ENCODE data around the gene ZNF677. TPM values are rescaled to one million over a fixed set of nuclear protein-coding genes. Genes with fewer than 3 reads are reported as not detected.
"Not testable (repeated sequence)": the region's sequence is repeated elsewhere in the genome, so short reads cannot be mapped to it uniquely, and the experiment has no call there.

The ZNF677 gene
- total RNA-seq, 1 experiment from 2014 or later: 8.0 TPM

GRCh38 chr19:53246498-53246897 lies 8.2 kb downstream of the ZNF677 start:
- no peak overlapping the region for H3K9ac ChIP-seq (ENCODE audit: low read length)
- H3K79me2 ChIP-seq (ENCODE audit: low read length): no peaks in the 10 kb centered on the region
- no peaks in the 10 kb centered on the region for H3F3A ChIP-seq (ENCODE audit: low read length, unreplicated experiment)
- H3K4me1 ChIP-seq (ENCODE audit: insufficient read depth, low read length): no peaks in the 10 kb centered on the region
- H2AFZ ChIP-seq (ENCODE audit: low read length): no peak overlapping the region
- peaks cover 82% of the 10 kb centered on the region for H3K9me3 ChIP-seq (ENCODE audit: low read length)
- H3K4me2 ChIP-seq (ENCODE audit: low read length): no peak overlapping the region
- intact Hi-C loops (cut with micrococcal nuclease): no loop called here
- H3K36me3 ChIP-seq (ENCODE audit: low read depth, low read length): peaks cover 78% of the 10 kb centered on the region
- H3K27ac ChIP-seq (ENCODE audit: low read length): no peak overlapping the region
- ATAC-seq (no peak), DNase-seq (no peak)
- ChIA-PET POLR2A (ENCODE audit: unreplicated experiment) (no interaction called here), CTCF (no interaction called here)
- no peaks in the 10 kb centered on the region for H3K9me2 ChIP-seq (replicated peaks; ENCODE audit: low read length)
- H3K27me3 ChIP-seq (ENCODE audit: low read length): no peaks in the 10 kb centered on the region
- TF ChIP-seq CTCF (conservative IDR thresholded peaks at IDR 0.05; ENCODE audit: low read depth, low read length) (no peak), EZH2phosphoT487 (IDR thresholded peaks at IDR 0.05; ENCODE audit: borderline replicate concordance, low read length) (no peak), EZH2 (IDR thresholded peaks at IDR 0.05; ENCODE audit: low read length, unreplicated experiment) (no peak)
- no peaks in the 10 kb centered on the region for H4K20me1 ChIP-seq (ENCODE audit: low read length)
- no TSS peak for BruUV-seq (replicated peaks)
- H3K4me3 ChIP-seq (ENCODE audit: low read length): no peak overlapping the region

GRCh38 chr19:53237114-53237777 lies 17.4 kb downstream of the ZNF677 start:
- Histone ChIP-seq H3F3A (ENCODE audit: low read length, unreplicated experiment) (no peaks in the 10 kb centered on the region), H3K27me3 (ENCODE audit: low read length) (no peaks in the 10 kb centered on the region), H3K79me2 (ENCODE audit: low read length) (no peaks in the 10 kb centered on the region), H3K36me3 (ENCODE audit: low read depth, low read length) (peaks cover 47% of the 10 kb centered on the region), H3K9me2 (replicated peaks; ENCODE audit: low read length) (no peaks in the 10 kb centered on the region), H4K20me1 (ENCODE audit: low read length) (no peaks in the 10 kb centered on the region), H3K4me2 (ENCODE audit: low read length) (no peak overlapping the region), H3K27ac (ENCODE audit: low read length) (no peak overlapping the region), H3K9ac (ENCODE audit: low read length) (no peak overlapping the region), H3K9me3 (ENCODE audit: low read length) (peaks cover 83% of the 10 kb centered on the region), H3K4me1 (ENCODE audit: insufficient read depth, low read length) (no peaks in the 10 kb centered on the region), H2AFZ (ENCODE audit: low read length) (no peak overlapping the region), H3K4me3 (ENCODE audit: low read length) (peak overlapping the region; percentile 11; the same call in 1 of the 2 replicates)
- no TSS peak for BruUV-seq (replicated peaks)
- ChIA-PET CTCF (no interaction called here), POLR2A (ENCODE audit: unreplicated experiment) (no interaction called here)
- ATAC-seq (no peak), DNase-seq (no peak)
- intact Hi-C loops (cut with micrococcal nuclease): no loop called here
- no peak for TF ChIP-seq EZH2 (IDR thresholded peaks at IDR 0.05; ENCODE audit: low read length, unreplicated experiment)
- TF ChIP-seq CTCF (conservative IDR thresholded peaks at IDR 0.05; ENCODE audit: low read depth, low read length): no peak
- TF ChIP-seq EZH2phosphoT487 (IDR thresholded peaks at IDR 0.05; ENCODE audit: borderline replicate concordance, low read length): no peak

GRCh38 chr19:53224606-53225005 lies 30.1 kb downstream of the ZNF677 start:
- H3K36me3 ChIP-seq (ENCODE audit: low read depth, low read length): peaks cover 3% of the 10 kb centered on the region; the same call in 1 of the 2 replicates
- no peak overlapping the region for H3K9ac ChIP-seq (ENCODE audit: low read length)
- CTCF ChIA-PET: no interaction called here
- ATAC-seq: no peak
- H3K9me3 ChIP-seq (ENCODE audit: low read length): peaks cover 53% of the 10 kb centered on the region
- no peak overlapping the region for H3K27ac ChIP-seq (ENCODE audit: low read length)
- POLR2A ChIA-PET (ENCODE audit: unreplicated experiment): no interaction called here
- H3K4me2 ChIP-seq (ENCODE audit: low read length): no peak overlapping the region
- intact Hi-C loops (cut with micrococcal nuclease): no loop called here
- no peak for DNase-seq
- TF ChIP-seq EZH2phosphoT487 (IDR thresholded peaks at IDR 0.05; ENCODE audit: borderline replicate concordance, low read length) (no peak), CTCF (conservative IDR thresholded peaks at IDR 0.05; ENCODE audit: low read depth, low read length) (no peak), EZH2 (IDR thresholded peaks at IDR 0.05; ENCODE audit: low read length, unreplicated experiment) (no peak)
- H3K27me3 ChIP-seq (ENCODE audit: low read length): no peaks in the 10 kb centered on the region
- no peaks in the 10 kb centered on the region for H4K20me1 ChIP-seq (ENCODE audit: low read length)
- no peak overlapping the region for H2AFZ ChIP-seq (ENCODE audit: low read length)
- H3K4me1 ChIP-seq (ENCODE audit: insufficient read depth, low read length): no peaks in the 10 kb centered on the region
- BruUV-seq (replicated peaks): no TSS peak
- H3K9me2 ChIP-seq (replicated peaks; ENCODE audit: low read length): no peaks in the 10 kb centered on the region
- H3F3A ChIP-seq (ENCODE audit: low read length, unreplicated experiment): no peaks in the 10 kb centered on the region
- no peak overlapping the region for H3K4me3 ChIP-seq (ENCODE audit: low read length)
- H3K79me2 ChIP-seq (ENCODE audit: low read length): no peaks in the 10 kb centered on the region

- DNase-seq; H3K79me2 ChIP-seq (ENCODE audit: low read length); H3F3A ChIP-seq (ENCODE audit: low read length, unreplicated experiment); POLR2A ChIA-PET (ENCODE audit: unreplicated experiment); H3K9ac ChIP-seq (ENCODE audit: low read length); H3K4me1 ChIP-seq (ENCODE audit: insufficient read depth, low read length); ATAC-seq; H3K27me3 ChIP-seq (ENCODE audit: low read length); H3K4me2 ChIP-seq (ENCODE audit: low read length); H4K20me1 ChIP-seq (ENCODE audit: low read length); H3K4me3 ChIP-seq (ENCODE audit: low read length); CTCF ChIA-PET; BruUV-seq (replicated peaks); intact Hi-C loops (cut with micrococcal nuclease); H3K9me2 ChIP-seq (replicated peaks; ENCODE audit: low read length); H3K27ac ChIP-seq (ENCODE audit: low read length); H2AFZ ChIP-seq (ENCODE audit: low read length): not testable (repeated sequence)
- peaks cover 14% of the 10 kb centered on the region; the same call in 1 of the 2 replicates for H3K36me3 ChIP-seq (ENCODE audit: low read depth, low read length)
- H3K9me3 ChIP-seq (ENCODE audit: low read length): peaks cover 52% of the 10 kb centered on the region
Measured at GRCh38 chr19:53222716-53223115, 32.0 kb downstream of the ZNF677 start.
